Skeletal muscle tissue (tissue), 4 donors: ENCODE results near the gene CNOT9. TPM values are rescaled to one million over a fixed set of nuclear protein-coding genes. Genes with fewer than 3 reads are reported as not detected.

ENCODE experiments used
- H3K27ac ChIP-seq: one replicate; pipeline ENCODE4 v1.7.0; 2013; ENCODE audit warnings: mild to moderate bottlenecking, low read depth, low read length, inconsistent platforms
- H3K27me3 ChIP-seq, 3 donors: one replicate each; pipeline ENCODE4 v1.7.0; 2013; ENCODE audit warnings: low read length in 3 of 3; ENCODE audit not compliant: control insufficient read depth in 3 of 3, insufficient read depth in 3 of 3
- H3K36me3 ChIP-seq, 3 donors: one replicate each; pipeline ENCODE4 v1.7.0; 2013; ENCODE audit warnings: low read length in 3 of 3; ENCODE audit not compliant: control insufficient read depth in 3 of 3, insufficient read depth in 3 of 3
- H3K4me1 ChIP-seq, 3 donors: one replicate each; pipeline ENCODE4 v1.7.0; 2013; ENCODE audit warnings: low read length in 3 of 3, mild to moderate bottlenecking in 3 of 3; ENCODE audit not compliant: control insufficient read depth in 3 of 3, insufficient read depth in 3 of 3
- H3K4me3 ChIP-seq, 3 donors: one replicate each; pipeline ENCODE4 v1.7.0; 2013; ENCODE audit warnings: low read length in 3 of 3
- H3K9ac ChIP-seq, 3 donors: one replicate each; pipeline ENCODE4 v1.7.0; 2013; ENCODE audit warnings: low read length in 3 of 3, mild to moderate bottlenecking in 3 of 3, moderate library complexity in 2 of 3, low read depth in 1 of 3
- H3K9me3 ChIP-seq, 3 donors: one replicate each; pipeline ENCODE4 v1.7.0; 2013; ENCODE audit warnings: low read length in 3 of 3; ENCODE audit not compliant: control insufficient read depth in 3 of 3
- total RNA-seq: library from RNA; depleted of rRNA; stranded (reverse); fragments of >200 nt; gene quantifications from one replicate; pipeline ENCODE4 v1.2.3, GENCODE V29; 2014
- donor health status: Osteomylitis.

The CNOT9 gene
- total RNA-seq, 1 donor from 2014 or later: 27.1 TPM

- peak overlapping the region in 2 of 3 donors; percentile 55 to 91 for H3K4me3 ChIP-seq
- H3K9me3 ChIP-seq: no peaks in the 10 kb centered on the region
- H3K4me1 ChIP-seq: peaks cover 27 to 42% (median 36%) of the 10 kb centered on the region in 3 donors
- peak overlapping the region; percentile 88 to 97 (median 94) for H3K9ac ChIP-seq
- peak overlapping the region; percentile 98 for H3K27ac ChIP-seq
- H3K36me3 ChIP-seq: peaks cover 0 to 9% (median 3%) of the 10 kb centered on the region in 3 donors
- H3K27me3 ChIP-seq: no peaks in the 10 kb centered on the region
Observed at GRCh38 chr2:218570850-218571249, 2.2 kb downstream of the CNOT9 start.

GRCh38 chr2:218576854-218577253 lies 8.2 kb downstream of the CNOT9 start:
- Histone ChIP-seq H3K4me3 (no peak overlapping the region), H3K9ac (peak overlapping the region in 1 of 3 donors; percentile 36), H3K27ac (peak overlapping the region; percentile 97), H3K4me1 (peaks cover 15 to 31% (median 24%) of the 10 kb centered on the region in 3 donors), H3K27me3 (no peaks in the 10 kb centered on the region), H3K36me3 (peaks cover 4 to 16% (median 10%) of the 10 kb centered on the region in 3 donors), H3K9me3 (no peaks in the 10 kb centered on the region)

- H3K9ac ChIP-seq: peak overlapping the region; percentile 37 to 68 (median 46)
- H3K4me3 ChIP-seq: peak overlapping the region in 2 of 3 donors; percentile 29 to 52
- H3K36me3 ChIP-seq: peaks cover 4 to 17% (median 13%) of the 10 kb centered on the region in 3 donors
- peak overlapping the region; percentile 97 for H3K27ac ChIP-seq
- peaks cover 15 to 31% (median 24%) of the 10 kb centered on the region in 3 donors for H3K4me1 ChIP-seq
- H3K27me3 ChIP-seq: no peaks in the 10 kb centered on the region
- H3K9me3 ChIP-seq: no peaks in the 10 kb centered on the region
Observed at GRCh38 chr2:218577482-218578220, 9.0 kb downstream of the CNOT9 start.

- peaks cover 15 to 31% (median 22%) of the 10 kb centered on the region in 3 donors for H3K4me1 ChIP-seq
- no peaks in the 10 kb centered on the region for H3K27me3 ChIP-seq
- H3K27ac ChIP-seq: peak overlapping the region; percentile 97
- no peaks in the 10 kb centered on the region for H3K9me3 ChIP-seq
- peaks cover 6 to 23% (median 19%) of the 10 kb centered on the region in 3 donors for H3K36me3 ChIP-seq
- H3K4me3 ChIP-seq: no peak overlapping the region
- peak overlapping the region; percentile 37 to 68 (median 46) for H3K9ac ChIP-seq
Observed at GRCh38 chr2:218578272-218578877, 9.7 kb downstream of the CNOT9 start.

GRCh38 chr2:218582076-218582475 lies 13.4 kb downstream of the CNOT9 start:
- Histone ChIP-seq H3K9ac (no peak overlapping the region), H3K9me3 (no peaks in the 10 kb centered on the region), H3K27me3 (no peaks in the 10 kb centered on the region), H3K27ac (no peak overlapping the region), H3K4me3 (no peak overlapping the region), H3K36me3 (peaks cover 16 to 38% (median 31%) of the 10 kb centered on the region in 3 donors), H3K4me1 (peaks cover 8 to 17% (median 16%) of the 10 kb centered on the region in 3 donors)

GRCh38 chr2:218583983-218584850 lies 15.6 kb downstream of the CNOT9 start:
- Histone ChIP-seq H3K9me3 (no peaks in the 10 kb centered on the region), H3K4me3 (no peak overlapping the region), H3K27me3 (no peaks in the 10 kb centered on the region), H3K4me1 (no peaks in the 10 kb centered on the region), H3K27ac (no peak overlapping the region), H3K9ac (no peak overlapping the region), H3K36me3 (peaks cover 18 to 47% (median 34%) of the 10 kb centered on the region in 3 donors)

- Histone ChIP-seq H3K9me3 (no peaks in the 10 kb centered on the region), H3K27me3 (no peaks in the 10 kb centered on the region), H3K27ac (no peak overlapping the region), H3K9ac (no peak overlapping the region), H3K4me1 (no peaks in the 10 kb centered on the region), H3K4me3 (no peak overlapping the region), H3K36me3 (peaks cover 28 to 58% (median 48%) of the 10 kb centered on the region in 3 donors)
Observed at GRCh38 chr2:218585541-218585940, 16.9 kb downstream of the CNOT9 start.

- H3K27ac ChIP-seq: peak overlapping the region; percentile 92
- H3K4me3 ChIP-seq: peak overlapping the region in 2 of 3 donors; percentile 9 to 27
- H3K9me3 ChIP-seq: no peaks in the 10 kb centered on the region
- H3K27me3 ChIP-seq: no peaks in the 10 kb centered on the region
- peaks cover 0 to 3% (median 0%) of the 10 kb centered on the region in 3 donors for H3K36me3 ChIP-seq
- peaks cover 16 to 38% (median 27%) of the 10 kb centered on the region in 3 donors for H3K4me1 ChIP-seq
- H3K9ac ChIP-seq: peak overlapping the region in 2 of 3 donors; percentile 43 to 46
Observed at GRCh38 chr2:218605432-218605831, 36.8 kb downstream of the CNOT9 start.

- peak within 1 kb of the TSS; percentile 91 for H3K27ac ChIP-seq
- no peaks in the 10 kb centered on the region for H3K9me3 ChIP-seq
- no peaks in the 10 kb centered on the region for H3K27me3 ChIP-seq
- H3K4me1 ChIP-seq: peaks cover 24 to 45% (median 32%) of the 10 kb centered on the region in 3 donors
- H3K36me3 ChIP-seq: peaks cover 0 to 3% (median 0%) of the 10 kb centered on the region in 3 donors
- H3K9ac ChIP-seq: peak within 1 kb of the TSS; percentile 89 to 94 (median 91)
- peak within 1 kb of the TSS; percentile 77 to 93 (median 86) for H3K4me3 ChIP-seq
Observed at GRCh38 chr2:218607436-218608115, 38.9 kb downstream of the CNOT9 start, which contains the start of gene PLCD4. Gene PLCD4, plus strand, starts transcription at chr2:218607899. Its CDS starts 7,841 bp downstream, at chr2:218615740.
